Measurements from ENCODE around the gene CCDC32. TPM values are rescaled to one million over a fixed set of nuclear protein-coding genes. Genes with fewer than 3 reads are reported as not detected.

CCDC32 gene
- total and polyA plus RNA-seq, 2 of the 13 experiments (the other 11 are each of a cell fraction or from before 2014, with no cell fraction given) = 10.8 to 23.2 TPM

DNA sequence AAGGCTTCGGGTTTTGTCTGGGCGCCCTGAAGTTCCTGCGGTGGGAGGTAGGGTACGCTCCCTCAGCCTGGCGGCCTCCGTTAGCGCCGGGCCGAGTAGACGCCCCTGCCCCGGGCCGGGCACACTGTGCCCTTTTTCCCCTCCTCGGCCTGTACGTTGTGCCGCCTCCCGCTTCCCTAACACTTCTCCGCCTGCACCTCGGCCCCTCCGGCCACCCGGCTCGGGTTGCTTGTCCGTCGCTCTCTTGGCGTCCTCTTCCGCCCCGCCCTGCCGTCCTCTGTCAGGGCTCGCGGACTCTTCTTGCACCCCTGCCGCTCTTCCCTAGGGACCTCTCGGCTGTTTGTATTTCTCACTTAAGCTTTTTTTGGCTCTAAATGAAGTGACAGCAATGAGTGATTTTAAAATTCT, 29.6 kb upstream of the CCDC32 start (continued):
- TF ChIP-seq GABPB1 (CRISPR knock-in tag; IDR thresholded peaks at IDR 0.05) (peak; percentile 67; the same call in 1 of the 2 replicates), POLR2G (IDR thresholded peaks at IDR 0.05; ENCODE audit: low read depth, low read length) (no peak; the same call in 1 of the 2 replicates), RFXAP (CRISPR knock-in tag; IDR thresholded peaks at IDR 0.05; ENCODE audit: borderline replicate concordance) (no peak), ZNF879 (CRISPR knock-in tag; IDR thresholded peaks at IDR 0.05) (no peak), ZNF232 (CRISPR knock-in tag; IDR thresholded peaks at IDR 0.05; ENCODE audit: borderline replicate concordance) (no peak), SP2 (CRISPR knock-in tag; IDR thresholded peaks at IDR 0.05) (no peak), TBX3 (IDR thresholded peaks at IDR 0.05; ENCODE audit: borderline replicate concordance) (no peak), U2AF2 (IDR thresholded peaks at IDR 0.05; ENCODE audit: low read depth, low read length) (no peak), RBAK (CRISPR knock-in tag; IDR thresholded peaks at IDR 0.05) (no peak), HNRNPUL1 (IDR thresholded peaks at IDR 0.05; ENCODE audit: low read depth, low read length) (no peak), GPN1 (CRISPR knock-in tag; IDR thresholded peaks at IDR 0.05; ENCODE audit: borderline replicate concordance) (no peak), ZMYM4 (CRISPR knock-in tag; IDR thresholded peaks at IDR 0.05) (no peak), ZNF557 (CRISPR knock-in tag; IDR thresholded peaks at IDR 0.05) (no peak)
- TF ChIP-seq, protein P1, sequence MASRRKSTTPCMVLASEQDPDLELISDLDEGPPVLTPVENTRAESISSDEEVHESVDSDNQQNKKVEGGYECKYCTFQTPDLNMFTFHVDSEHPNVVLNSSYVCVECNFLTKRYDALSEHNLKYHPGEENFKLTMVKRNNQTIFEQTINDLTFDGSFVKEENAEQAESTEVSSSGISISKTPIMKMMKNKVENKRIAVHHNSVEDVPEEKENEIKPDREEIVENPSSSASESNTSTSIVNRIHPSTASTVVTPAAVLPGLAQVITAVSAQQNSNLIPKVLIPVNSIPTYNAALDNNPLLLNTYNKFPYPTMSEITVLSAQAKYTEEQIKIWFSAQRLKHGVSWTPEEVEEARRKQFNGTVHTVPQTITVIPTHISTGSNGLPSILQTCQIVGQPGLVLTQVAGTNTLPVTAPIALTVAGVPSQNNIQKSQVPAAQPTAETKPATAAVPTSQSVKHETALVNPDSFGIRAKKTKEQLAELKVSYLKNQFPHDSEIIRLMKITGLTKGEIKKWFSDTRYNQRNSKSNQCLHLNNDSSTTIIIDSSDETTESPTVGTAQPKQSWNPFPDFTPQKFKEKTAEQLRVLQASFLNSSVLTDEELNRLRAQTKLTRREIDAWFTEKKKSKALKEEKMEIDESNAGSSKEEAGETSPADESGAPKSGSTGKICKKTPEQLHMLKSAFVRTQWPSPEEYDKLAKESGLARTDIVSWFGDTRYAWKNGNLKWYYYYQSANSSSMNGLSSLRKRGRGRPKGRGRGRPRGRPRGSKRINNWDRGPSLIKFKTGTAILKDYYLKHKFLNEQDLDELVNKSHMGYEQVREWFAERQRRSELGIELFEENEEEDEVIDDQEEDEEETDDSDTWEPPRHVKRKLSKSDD (CRISPR knock-in tag; IDR thresholded peaks at IDR 0.05; ENCODE audit: low read depth) = no peak
- TF ChIP-seq, protein P2, sequence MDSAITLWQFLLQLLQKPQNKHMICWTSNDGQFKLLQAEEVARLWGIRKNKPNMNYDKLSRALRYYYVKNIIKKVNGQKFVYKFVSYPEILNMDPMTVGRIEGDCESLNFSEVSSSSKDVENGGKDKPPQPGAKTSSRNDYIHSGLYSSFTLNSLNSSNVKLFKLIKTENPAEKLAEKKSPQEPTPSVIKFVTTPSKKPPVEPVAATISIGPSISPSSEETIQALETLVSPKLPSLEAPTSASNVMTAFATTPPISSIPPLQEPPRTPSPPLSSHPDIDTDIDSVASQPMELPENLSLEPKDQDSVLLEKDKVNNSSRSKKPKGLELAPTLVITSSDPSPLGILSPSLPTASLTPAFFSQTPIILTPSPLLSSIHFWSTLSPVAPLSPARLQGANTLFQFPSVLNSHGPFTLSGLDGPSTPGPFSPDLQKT (CRISPR knock-in tag; IDR thresholded peaks at IDR 0.05; ENCODE audit: borderline replicate concordance) = no peak
- TF ChIP-seq, protein P3, sequence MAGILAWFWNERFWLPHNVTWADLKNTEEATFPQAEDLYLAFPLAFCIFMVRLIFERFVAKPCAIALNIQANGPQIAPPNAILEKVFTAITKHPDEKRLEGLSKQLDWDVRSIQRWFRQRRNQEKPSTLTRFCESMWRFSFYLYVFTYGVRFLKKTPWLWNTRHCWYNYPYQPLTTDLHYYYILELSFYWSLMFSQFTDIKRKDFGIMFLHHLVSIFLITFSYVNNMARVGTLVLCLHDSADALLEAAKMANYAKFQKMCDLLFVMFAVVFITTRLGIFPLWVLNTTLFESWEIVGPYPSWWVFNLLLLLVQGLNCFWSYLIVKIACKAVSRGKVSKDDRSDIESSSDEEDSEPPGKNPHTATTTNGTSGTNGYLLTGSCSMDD (CRISPR knock-in tag; IDR thresholded peaks at IDR 0.05) = no peak
- TF ChIP-seq, protein P4, sequence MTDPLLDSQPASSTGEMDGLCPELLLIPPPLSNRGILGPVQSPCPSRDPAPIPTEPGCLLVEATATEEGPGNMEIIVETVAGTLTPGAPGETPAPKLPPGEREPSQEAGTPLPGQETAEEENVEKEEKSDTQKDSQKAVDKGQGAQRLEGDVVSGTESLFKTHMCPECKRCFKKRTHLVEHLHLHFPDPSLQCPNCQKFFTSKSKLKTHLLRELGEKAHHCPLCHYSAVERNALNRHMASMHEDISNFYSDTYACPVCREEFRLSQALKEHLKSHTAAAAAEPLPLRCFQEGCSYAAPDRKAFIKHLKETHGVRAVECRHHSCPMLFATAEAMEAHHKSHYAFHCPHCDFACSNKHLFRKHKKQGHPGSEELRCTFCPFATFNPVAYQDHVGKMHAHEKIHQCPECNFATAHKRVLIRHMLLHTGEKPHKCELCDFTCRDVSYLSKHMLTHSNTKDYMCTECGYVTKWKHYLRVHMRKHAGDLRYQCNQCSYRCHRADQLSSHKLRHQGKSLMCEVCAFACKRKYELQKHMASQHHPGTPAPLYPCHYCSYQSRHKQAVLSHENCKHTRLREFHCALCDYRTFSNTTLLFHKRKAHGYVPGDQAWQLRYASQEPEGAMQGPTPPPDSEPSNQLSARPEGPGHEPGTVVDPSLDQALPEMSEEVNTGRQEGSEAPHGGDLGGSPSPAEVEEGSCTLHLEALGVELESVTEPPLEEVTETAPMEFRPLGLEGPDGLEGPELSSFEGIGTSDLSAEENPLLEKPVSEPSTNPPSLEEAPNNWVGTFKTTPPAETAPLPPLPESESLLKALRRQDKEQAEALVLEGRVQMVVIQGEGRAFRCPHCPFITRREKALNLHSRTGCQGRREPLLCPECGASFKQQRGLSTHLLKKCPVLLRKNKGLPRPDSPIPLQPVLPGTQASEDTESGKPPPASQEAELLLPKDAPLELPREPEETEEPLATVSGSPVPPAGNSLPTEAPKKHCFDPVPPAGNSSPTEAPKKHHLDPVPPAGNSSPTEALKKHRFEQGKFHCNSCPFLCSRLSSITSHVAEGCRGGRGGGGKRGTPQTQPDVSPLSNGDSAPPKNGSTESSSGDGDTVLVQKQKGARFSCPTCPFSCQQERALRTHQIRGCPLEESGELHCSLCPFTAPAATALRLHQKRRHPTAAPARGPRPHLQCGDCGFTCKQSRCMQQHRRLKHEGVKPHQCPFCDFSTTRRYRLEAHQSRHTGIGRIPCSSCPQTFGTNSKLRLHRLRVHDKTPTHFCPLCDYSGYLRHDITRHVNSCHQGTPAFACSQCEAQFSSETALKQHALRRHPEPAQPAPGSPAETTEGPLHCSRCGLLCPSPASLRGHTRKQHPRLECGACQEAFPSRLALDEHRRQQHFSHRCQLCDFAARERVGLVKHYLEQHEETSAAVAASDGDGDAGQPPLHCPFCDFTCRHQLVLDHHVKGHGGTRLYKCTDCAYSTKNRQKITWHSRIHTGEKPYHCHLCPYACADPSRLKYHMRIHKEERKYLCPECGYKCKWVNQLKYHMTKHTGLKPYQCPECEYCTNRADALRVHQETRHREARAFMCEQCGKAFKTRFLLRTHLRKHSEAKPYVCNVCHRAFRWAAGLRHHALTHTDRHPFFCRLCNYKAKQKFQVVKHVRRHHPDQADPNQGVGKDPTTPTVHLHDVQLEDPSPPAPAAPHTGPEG (CRISPR knock-in tag; IDR thresholded peaks at IDR 0.05) = no peak
